ENCODE results near the gene SMARCD1. TPM values are rescaled to one million over a fixed set of nuclear protein-coding genes. Genes with fewer than 3 reads are reported as not detected.
A peak's percentile ranks its signal among the peaks of the same experiment; 100 is the strongest.

The SMARCD1 gene
- polyA plus RNA-seq, 1 donor, result 209 TPM

DNA sequence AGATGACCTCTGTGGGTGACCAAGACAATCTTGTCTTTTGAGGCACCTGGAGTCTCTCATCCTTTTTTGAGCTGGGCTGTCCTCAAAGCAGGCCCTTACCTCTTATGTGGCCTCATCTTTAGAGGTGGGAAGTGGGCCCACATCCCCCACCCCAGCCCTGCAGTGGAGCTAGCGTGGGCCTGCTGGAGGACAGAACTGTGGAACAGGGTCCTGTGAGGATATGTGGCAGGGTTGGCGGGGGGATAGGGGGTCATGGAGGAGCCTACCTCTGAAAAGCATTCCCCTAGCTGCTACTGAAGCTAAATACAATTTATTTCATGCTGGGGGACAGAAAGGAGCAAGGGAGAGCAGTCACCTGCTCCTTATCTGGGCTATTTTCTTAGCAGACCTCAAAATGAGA, 18.2 kb downstream of the SMARCD1 start:
- no peak for DNase-seq

DNA sequence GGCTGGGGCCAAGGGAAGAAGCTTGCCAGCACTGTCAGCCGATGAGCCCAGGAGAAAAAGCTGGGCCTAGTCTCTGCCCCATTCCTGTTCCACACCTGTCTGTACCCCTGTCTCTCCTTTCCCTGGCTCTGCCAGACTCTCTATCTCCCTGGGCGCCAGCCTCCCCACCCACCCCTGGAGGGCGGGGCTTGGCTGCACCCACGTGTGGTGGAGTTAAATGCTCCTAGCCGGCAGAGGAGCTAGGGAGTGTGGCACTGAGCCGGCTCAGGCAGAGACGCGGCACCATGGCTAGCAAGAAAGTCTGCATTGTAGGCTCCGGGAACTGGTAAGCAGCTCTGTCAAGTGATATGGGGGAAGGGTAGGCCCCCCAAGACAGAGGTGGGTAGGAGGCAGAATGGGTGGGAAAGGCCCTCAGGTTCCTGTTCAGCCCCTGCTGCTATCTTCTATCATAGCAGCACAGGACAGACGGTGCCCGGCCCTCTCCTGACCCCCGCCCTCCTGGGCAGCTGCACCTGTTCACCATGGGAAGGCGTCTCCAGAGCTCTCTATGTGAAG, 18.7 kb downstream of the SMARCD1 start, which contains the start of gene GPD1:
Gene GPD1, plus strand, starts transcription at position 242 of the 555 bp plus-strand sequence. Its CDS starts 43 bp downstream, at position 285.
- peak; percentile 66 for DNase-seq

DNA sequence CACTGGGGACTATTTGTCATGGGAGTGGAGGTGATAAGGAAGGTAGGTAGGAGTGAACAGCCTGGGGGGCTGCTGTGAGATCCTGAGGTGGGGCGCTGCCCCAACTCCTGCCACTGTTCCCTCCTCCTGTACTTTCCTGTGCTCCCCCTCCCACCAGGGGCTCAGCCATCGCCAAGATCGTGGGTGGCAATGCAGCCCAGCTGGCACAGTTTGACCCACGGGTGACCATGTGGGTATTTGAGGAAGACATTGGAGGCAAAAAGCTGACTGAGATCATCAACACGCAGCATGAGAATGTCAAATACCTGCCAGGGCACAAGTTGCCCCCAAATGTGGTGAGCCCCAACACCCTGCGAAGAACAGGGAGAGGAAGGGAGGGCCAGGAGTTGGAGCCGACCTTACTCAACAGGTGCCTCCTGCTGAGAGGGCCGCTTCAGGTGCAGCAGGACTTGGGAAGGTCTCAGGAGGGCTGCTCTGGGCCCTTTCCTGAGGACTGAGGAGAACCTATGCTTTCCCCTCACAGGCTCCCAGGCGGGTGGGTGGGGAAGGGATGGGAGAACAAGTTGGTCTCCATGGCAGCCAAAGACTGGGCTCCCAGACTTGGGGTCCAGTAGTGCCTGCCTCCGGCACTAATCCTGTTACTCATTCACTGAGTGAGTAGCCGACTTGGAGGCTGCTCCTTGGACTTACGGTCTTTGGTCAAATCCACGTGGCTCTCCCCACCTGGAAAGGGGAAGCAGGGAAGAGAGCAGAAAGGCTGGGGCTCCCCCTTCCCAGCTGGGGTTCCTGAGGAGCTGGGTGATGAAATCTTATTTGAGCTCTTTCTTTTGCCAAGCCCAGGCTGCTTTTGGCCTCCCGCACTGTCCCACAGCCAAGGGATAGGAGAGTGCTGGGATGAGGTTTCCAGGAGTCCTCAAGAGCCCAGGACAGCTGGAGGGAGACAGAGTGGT, 19.6 kb downstream of the SMARCD1 start:
- no peak for DNase-seq

DNA sequence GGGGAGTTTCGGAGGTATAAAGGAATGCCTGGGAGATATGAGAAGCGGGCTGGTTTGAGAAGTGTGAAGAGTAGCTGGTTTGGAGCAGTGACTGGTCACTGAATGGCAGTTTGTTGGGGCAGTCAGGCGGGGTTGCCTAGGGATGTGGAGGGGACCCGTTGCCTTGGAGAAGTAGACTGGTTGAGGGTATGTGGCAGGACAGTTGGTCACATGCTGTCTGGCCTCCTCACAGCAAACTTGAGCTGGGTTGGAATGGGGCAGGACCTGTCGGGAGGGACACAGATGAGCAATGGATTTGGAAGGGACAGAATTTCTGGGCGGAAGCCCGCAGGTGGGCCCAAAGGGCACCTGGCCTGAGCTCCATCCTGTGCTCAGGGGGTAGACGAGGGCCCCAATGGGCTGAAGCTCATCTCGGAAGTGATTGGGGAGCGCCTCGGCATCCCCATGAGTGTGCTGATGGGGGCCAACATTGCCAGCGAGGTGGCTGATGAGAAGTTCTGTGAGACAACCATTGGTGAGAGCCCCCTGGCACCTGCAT, 20.8 kb downstream of the SMARCD1 start:
- DNase-seq, result no peak

DNA sequence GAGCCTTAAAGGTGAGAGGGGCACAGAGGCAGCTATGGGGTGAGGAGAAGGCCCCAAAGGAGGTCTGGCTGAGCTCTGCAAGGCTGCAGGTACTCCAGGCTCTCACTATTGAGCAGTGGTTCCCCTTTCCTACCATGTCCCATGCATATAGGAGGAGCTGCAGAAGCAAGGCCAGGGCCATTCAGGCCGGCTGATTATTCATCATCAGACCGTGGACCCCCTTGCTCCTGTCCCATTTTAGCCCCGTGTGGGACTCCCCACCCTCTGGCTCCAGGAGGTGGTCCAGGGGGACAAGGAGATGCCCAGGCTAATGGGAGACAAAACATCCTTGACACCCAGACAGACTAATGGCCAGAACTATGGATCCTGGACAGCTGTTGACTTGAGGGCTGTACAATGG, 21.8 kb downstream of the SMARCD1 start:
- DNase-seq, result no peak

DNA sequence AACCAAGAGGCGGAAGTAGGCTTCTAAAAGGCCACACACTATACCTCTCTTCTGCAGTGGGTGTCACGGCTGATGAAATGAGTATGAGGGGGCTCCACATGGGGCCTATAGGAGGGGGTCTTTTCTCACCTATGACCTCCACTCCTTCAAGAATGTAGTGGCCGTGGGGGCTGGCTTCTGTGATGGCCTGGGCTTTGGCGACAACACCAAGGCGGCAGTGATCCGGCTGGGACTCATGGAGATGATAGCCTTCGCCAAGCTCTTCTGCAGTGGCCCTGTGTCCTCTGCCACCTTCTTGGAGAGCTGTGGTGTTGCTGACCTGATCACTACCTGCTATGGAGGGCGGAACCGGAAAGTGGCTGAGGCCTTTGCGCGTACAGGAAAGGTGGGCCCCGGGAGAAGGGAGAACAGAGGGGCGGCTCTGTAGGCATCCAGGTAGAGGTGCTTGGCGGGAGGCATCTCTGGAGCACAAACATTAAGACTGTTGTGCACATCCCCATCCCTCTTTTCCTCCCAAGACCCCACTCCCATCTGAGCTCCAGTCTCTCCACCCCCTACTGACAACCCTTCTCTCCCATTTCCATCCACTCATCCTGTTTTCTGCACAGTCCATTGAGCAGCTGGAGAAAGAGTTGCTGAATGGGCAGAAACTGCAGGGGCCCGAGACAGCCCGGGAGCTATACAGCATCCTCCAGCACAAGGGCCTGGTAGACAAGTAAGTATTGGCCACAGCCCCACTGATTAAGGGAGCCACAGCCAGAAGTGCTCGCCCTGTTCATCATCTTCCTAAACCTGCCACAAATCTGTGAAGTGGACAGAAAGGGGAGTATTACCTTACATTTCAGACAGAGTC, 22.5 kb downstream of the SMARCD1 start:
- DNase-seq, result no peak

DNA sequence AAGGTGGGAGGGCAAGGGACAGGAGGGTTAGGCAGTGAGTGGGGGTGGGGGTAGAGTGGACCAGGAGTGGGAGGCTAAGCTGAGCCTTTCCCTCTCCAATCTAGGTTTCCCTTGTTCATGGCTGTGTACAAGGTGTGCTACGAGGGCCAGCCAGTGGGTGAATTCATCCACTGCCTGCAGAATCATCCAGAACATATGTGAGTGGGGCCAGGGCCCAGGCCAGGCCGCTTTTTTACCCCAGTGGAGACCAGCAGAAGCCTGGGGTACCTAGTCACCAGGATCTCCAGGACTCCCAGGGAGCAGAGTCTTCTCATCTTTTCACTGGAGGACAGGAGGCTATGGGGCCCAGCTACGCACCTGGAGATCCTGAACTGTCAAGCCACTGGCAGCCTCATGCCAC, 24.2 kb downstream of the SMARCD1 start:
- DNase-seq, result no peak

DNA sequence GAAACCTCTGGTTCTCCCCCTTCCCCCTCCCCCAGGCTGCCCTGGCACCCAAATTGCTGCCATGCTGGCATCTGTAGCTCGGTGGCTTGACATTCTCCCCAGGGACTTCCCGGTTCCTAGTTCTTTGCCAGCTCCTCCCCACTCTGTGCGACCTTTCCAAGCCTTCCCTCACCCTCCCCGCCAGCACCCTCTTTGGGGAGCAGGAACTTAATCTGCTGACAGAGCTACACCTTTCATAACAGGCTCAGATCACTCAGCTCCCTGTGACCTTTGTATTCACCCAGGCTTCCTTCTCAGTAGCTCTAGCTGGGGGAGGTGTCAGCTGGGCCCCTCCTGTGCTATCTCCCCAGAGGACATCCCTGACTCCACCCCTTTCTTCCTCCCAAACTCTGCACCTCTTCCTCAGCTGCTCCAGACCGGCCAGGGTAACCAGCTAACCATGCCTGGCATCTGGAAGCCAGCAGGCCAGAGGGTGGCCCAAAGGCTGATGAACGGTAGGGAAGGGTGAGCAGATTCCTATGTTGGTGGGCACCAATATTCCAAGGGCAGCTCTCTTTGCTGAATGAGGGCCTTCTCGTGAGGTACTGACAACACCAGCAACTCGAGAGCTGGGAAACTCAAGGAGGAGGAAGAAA, 25.1 kb downstream of the SMARCD1 start:
- DNase-seq, result no peak

DNA sequence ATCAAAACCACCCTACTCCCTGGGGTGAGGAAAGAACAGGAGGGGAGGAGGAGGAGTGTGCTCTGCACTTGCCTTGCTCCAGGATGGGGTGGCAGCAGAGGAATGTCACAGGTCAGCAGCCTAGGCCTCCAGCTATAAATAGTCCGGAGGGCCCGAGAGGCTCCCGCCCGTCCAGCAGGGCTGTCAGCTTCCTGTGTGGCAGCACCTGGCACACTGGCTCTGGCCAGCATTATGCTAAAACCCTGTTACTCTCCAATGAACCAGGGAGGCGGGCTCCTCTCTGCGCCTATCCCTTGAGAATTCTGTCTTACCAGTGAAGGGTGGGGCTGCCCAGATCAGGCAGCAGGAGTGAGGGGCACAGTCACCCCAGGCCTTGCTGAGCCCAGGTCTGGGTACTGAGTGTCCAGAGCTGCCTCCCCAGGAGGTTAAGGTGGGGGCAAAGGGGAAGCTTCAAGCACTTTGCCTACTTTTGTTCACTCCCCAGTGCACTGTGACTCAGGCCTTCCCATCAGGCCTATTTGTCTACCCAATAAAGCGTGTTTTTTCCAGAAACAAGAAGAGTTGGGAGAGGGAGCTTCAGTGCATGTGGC, 25.7 kb downstream of the SMARCD1 start:
- peak; percentile 79 for DNase-seq

DNA sequence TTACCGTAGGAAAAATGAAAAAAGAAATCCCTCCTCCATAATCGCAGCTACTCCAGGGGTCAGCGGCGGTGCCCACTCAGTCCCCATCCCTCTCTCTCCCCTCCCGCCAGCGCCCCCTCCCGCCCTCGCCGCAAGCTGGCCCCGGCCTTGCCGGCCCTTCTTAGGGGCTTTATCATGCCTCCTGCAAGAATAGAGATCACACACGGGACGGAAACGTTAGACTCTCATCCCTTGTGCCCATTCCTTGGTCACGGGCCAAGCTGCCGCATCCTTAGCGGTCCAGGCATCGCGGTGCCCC, 26.2 kb downstream of the SMARCD1 start:
- DNase-seq, result no peak

DNA sequence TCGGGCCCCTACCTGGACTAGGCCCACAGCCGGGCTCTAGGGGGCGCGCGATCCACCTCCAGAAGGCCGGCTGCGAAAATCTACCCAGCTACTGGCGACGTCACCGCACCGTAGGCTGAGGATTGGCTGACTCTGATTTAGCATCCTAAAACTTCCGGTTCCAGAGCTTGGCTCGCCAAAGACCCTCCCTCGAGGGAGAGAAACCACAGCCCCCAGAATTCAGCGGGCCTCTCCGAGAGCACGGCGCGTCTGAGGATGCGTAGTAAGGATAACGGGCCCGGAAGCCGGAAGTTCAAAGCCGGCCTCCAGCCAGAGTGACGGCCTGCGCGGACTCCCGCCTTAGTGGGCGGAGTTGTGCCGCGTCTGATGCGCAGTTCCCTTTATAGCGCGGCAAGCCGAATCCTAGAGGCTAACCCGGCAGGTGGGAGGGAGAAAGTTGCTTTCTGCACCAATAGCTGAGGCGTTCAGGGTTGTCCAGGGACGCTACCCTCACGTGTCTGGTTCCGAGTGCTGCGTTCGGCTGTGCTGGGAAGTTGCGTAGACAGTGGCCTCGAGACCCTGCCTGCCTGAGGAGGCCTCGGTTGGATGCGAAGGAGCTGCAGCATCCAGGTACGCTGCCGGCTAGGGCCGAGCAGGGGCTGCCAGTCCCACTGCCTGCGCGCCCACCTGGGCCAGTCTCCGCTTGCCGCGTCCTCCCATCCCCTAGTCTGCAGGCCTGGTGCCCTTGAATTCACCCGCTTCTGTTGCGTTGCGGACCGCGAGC, 26.7 kb downstream of the SMARCD1 start, which contains the start of gene COX14:
Gene COX14, plus strand, starts transcription at position 544 of the 763 bp plus-strand sequence. CDS start 7,808 bp downstream, outside the sequence.
- peak; percentile 99 for DNase-seq

DNA sequence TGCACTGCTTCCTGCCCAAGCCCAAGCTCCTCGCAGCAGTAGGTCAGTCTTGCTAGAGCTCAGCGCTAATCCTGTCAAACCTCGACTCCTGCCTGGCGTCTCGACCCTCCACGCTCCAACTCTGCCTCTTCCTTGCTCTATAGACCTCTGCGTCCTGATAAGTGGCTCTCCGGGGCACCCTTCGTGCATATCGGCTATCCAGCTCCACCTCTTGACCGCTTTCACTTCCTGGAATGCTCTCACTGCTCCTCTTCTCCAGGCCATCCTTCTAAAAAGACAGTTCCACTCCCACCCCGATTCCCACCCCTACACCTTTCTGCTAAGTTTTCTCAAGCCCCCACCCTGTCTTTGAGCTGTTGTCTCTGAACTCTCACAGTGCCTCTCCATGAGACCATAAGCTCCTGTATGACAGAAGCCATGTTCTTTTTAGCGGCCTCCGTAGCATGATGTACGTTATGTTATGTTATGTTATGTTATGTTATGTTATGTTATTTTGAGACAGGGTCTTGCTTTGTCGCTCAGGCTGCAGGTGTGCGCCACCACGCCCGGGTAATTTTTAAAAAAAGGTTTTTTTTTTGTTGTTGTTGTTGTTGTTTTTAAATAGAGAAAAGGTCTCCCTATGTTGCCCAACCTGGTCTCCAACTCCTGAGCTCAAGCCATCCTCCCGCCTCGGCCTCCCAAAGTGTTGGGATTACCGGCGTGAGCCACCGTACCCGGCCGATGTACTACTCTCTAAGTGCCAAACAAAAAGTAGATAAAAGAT, 27.5 kb downstream of the SMARCD1 start:
- no peak for DNase-seq

DNA sequence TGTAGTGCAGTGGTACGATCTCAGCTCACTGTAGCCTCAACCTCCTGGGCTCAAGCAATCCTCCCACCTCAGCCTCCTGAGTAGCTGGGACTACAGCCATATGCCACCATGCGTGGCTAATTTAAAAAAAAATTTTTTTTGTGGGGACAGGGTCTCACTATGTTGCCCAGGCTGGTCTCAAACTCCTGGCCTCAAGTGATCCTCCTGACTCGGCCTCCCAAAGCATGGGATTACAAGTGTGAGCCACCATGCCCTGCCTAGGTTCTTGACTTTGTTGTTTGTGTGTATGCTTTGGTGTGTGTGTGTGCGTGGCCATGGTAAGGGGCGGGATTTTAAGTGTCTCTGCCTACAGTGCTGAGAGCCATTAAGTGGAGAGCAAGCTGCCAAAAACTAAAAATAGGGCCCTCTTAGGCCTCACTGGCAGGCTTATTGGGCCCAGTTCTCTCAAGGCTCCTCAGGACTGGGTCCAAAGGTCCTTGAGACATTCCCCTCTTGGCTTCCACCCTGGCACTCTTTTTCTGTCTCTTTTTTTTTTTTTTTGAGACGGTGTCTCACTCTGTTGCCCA, 32.0 kb downstream of the SMARCD1 start:
- DNase-seq, result no peak

DNA sequence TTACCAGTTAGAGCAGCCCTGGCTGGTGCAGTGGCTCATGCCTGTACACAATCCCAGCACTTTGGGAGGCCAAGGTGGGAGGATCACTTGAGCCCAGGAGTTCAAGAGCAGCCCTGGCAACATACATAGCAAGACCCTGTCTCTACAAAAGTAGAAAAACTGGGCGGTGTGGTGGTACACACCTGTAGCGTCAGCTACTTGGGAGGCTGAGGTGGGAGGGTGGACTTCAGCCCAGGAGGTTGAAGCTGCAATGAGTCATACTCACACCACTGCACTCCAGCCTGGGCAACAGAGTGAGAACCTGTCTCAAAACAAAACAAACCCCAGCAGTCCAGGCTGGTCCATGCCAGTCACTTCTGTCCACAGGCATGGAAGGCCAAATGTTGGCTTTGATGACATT, 34.2 kb downstream of the SMARCD1 start:
- no peak for DNase-seq

DNA sequence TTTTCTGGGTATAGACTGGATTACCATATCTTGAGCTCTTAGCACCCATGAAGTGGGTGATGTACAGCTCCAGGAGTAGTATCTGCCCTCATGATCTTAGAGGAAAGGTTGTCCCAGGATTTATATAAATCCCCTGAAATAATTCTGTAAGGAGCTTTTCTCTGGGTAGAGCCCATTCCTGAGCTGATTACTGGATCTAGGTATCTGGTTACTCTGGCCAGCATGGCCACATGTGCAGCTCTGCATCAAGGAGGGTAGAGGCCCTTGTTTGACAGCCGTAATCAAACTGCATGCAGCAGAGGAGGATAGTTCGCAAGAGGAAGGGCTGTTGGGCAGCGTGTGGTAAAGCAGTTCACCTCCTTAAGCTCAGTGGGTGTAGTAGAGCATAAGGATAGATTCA, 35.4 kb downstream of the SMARCD1 start:
- no peak for DNase-seq

DNA sequence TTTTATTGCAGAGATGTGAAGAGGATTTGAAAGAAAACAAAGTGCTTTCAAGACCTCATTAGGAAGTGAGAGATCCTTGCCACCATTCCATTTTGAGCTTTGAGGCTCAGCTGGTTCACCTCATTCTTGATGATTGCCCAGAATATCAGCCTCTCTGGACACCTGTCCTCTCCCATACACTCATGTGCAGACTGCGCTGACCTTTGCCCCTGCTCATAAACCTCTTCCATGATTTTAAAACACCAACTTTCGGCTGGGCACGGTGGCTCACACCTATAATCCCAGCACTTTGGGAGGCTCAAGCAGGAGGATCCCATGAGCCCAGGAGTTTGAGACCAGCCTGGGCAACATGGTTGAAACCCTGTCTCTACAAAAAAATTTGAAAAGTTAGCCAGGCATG, 35.8 kb downstream of the SMARCD1 start:
- no peak for DNase-seq

DNA sequence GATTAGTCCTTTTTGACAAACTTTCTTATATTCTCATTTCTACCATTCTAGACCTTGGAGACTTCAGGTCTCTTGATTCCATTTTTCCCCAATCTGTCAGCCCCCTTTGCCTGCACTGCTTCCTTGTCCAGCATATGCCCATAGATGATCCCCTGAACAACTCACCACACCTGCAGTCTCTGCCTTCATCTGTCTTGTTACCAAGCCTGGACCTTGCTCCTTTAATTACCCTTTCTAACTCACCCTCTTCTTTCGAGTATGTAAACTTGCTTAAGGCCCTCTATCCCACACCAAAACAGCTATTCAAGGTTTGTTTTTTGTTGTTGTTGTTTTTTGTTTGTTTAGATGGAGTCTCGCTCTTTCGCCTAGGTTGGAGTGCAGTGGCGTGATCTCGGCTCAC, 36.5 kb downstream of the SMARCD1 start:
- DNase-seq, result no peak

DNA sequence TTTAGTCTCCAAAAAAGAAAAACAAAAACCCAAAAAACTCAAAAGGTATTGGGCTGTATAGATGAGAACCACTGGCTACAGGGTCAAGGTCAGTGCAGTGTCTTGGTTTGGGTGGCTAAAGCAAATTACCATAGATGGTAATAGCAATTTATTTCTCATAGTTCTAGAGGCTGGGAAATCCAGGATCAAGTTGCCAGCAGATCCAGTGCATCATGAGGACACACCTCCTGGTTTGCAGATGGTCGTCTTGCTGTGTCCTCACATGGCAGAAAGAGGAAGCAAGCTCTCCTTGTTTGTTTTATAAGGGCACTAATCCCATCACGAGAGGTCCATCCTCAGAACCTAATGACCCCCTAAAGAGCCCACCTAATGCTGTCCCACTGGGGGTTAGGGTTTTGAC, 38.1 kb downstream of the SMARCD1 start:
- no peak for DNase-seq

DNA sequence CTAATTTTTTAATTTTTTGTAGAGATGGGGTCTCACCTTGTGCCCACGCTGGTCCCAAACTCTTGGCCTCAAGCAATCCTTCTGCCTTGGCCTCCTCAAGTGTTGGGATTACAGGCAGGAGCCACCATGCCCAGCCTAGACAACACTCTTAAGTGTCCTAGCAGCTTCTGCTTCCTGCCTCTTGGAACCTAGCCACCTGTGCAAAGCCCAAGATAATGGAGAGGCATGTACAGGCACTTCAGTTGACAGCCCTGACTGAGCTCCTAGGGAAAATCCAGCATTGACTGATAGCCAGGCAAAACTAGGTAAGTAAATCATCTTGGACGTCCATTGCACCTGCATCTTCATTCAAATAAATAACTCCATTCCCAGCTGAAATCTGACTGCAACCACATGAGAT, 42.4 kb downstream of the SMARCD1 start:
- DNase-seq, result no peak

DNA sequence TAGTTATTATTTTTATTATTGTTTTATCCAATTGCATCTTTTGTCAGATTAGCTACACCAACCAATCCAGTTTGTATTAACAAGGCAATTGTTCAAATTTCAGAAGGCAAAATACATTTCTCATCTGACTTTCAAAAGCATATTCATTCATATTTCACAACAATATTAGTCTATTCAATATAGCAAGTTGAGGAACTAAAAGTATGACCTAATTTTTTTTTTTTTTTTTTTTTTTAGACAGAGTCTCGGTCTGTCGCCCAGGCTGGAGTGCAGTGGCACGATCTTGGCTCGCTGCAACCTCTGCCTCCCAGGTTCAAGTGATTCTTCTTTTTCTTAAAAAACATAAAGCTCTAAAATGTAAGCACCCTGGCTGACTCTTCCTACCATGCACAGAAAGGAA, 44.1 kb downstream of the SMARCD1 start:
- no peak for DNase-seq

Data from left kidney (tissue), 2 donors.